SK-N-SH (cell line): ENCODE results near the gene CRISP2. TPM values are rescaled to one million over a fixed set of nuclear protein-coding genes. Genes with fewer than 3 reads are reported as not detected.

Experiments
- CTCF ChIA-PET: fragments of 300-600, 350-600 bp; formaldehyde crosslinking; extraction: SDS; loops from one replicate; lab custom pipeline; 2021; lab: Yijun Ruan, JAX
- POLR2A ChIA-PET: fragments of 350-600 bp; sonication (Branson Sonifier 250); formaldehyde crosslinking; extraction: SDS; loops from one replicate; lab custom pipeline; 2020; ENCODE audit warnings: antibody characterized with exemption, inconsistent platforms; lab: Yijun Ruan, JAX
- DNase-seq: peaks from one replicate; pipeline ENCODE4 v3.0.0; 2012
- H2AFZ ChIP-seq: fragments of 200-600 bp; sonication (generic); 2 replicates; pipeline ENCODE4 v1.8.1; 2016; ENCODE audit warnings: antibody characterized with exemption, mild to moderate bottlenecking, low read depth
- H3F3A ChIP-seq: fragments of 200-600 bp; sonication (generic); replicated peaks from 2 replicates; pipeline ENCODE3; 2016; ENCODE audit warnings: antibody characterized with exemption, mild to moderate bottlenecking; ENCODE audit not compliant: insufficient read depth
- H3K27ac ChIP-seq, 2 experiments: fragments of 200-500 bp in 1 of 2; fragments of 200-600 bp in 1 of 2; sonication (Bioruptor generic) in 1 of 2; sonication (generic), shearing (Covaris generic) in 1 of 2; 2 replicates each; pipeline versions ENCODE4 v1.5.1 to v1.6.1; 2014 to 2016; ENCODE audit warnings: low read depth in 2 of 2, inconsistent platforms in 1 of 2, low read length in 1 of 2, mild to moderate bottlenecking in 1 of 2, mixed read lengths in 1 of 2
- H3K27me3 ChIP-seq: fragments of 200-600 bp; sonication (generic), shearing (Covaris generic); 2 replicates; pipeline ENCODE4 v1.6.1; 2016; ENCODE audit warnings: mixed run types; ENCODE audit not compliant: insufficient read depth
- H3K36me3 ChIP-seq, 2 experiments: fragments of 200-500 bp in 1 of 2; fragments of 200-600 bp in 1 of 2; sonication (Bioruptor generic) in 1 of 2; sonication (generic) in 1 of 2; replicated peaks in 1 of 2; 2 replicates each; pipeline versions ENCODE3 to v1.5.1; 2014 to 2016; ENCODE audit warnings: low read length in 1 of 2, mild to moderate bottlenecking in 1 of 2; ENCODE audit not compliant: insufficient read depth in 2 of 2, control insufficient read depth in 1 of 2
- H3K4me1 ChIP-seq, 2 experiments: fragments of 200-500 bp in 1 of 2; fragments of 200-600 bp in 1 of 2; sonication (Bioruptor generic) in 1 of 2; sonication (generic), shearing (Covaris generic) in 1 of 2; 2 replicates each; pipeline versions ENCODE4 v1.5.1 to v1.6.1; 2014 to 2016; ENCODE audit warnings: low read depth in 1 of 2, low read length in 1 of 2, mixed run types in 1 of 2; ENCODE audit not compliant: insufficient read depth in 2 of 2, control insufficient read depth in 1 of 2
- H3K4me2 ChIP-seq: fragments of 200-600 bp; sonication (generic), shearing (Covaris generic); 2 replicates; pipeline ENCODE4 v1.6.1; 2017; ENCODE audit warnings: mixed run types
- H3K4me3 ChIP-seq, 2 experiments: fragments of 200-500 bp in 1 of 2; fragments of 200-600 bp in 1 of 2; sonication (Bioruptor generic) in 1 of 2; sonication (generic), shearing (Covaris generic) in 1 of 2; 2 replicates each; pipeline versions ENCODE4 v1.5.1 to v1.8.1; 2014 to 2016; ENCODE audit warnings: low read depth in 2 of 2, inconsistent platforms in 1 of 2, low read length in 1 of 2, mild to moderate bottlenecking in 1 of 2, mixed read lengths in 1 of 2, moderate library complexity in 1 of 2
- H3K79me2 ChIP-seq: fragments of 200-600 bp; sonication (generic); 2 replicates; pipeline ENCODE4 v1.8.1; 2017; ENCODE audit warnings: mild to moderate bottlenecking; ENCODE audit not compliant: insufficient read depth
- H3K9ac ChIP-seq: fragments of 200-600 bp; sonication (generic); 2 replicates; pipeline ENCODE4 v1.6.1; 2017; ENCODE audit warnings: mixed run types
- H3K9me2 ChIP-seq: fragments of 200-600 bp; sonication (generic); 2 replicates; pipeline ENCODE4 v1.6.1; 2017; ENCODE audit warnings: mixed run types
- H3K9me3 ChIP-seq: fragments of 200-600 bp; sonication (generic); 2 replicates; pipeline ENCODE4 v1.6.1; 2017; ENCODE audit warnings: mixed run types, mild to moderate bottlenecking, moderate library complexity
- H4K20me1 ChIP-seq: fragments of 200-600 bp; sonication (generic); 2 replicates; pipeline ENCODE4 v1.6.1; 2017; ENCODE audit warnings: mild to moderate bottlenecking, mixed run types; ENCODE audit not compliant: insufficient read depth
- EP300 ChIP-seq, 2 experiments: IDR thresholded peaks; 2 replicates each; pipeline versions ENCODE4 v1.4.0 to v1.6.1; 2012; ENCODE audit warnings: borderline replicate concordance in 1 of 2, low read depth in 1 of 2, low read length in 1 of 2
- FOXJ3 ChIP-seq: sonication (generic); formaldehyde crosslinking; IDR thresholded peaks from 2 replicates; pipeline ENCODE4 v1.5.1; 2020; ENCODE audit warnings: mild to moderate bottlenecking, missing genetic modification reagents
- FOXM1 ChIP-seq: IDR thresholded peaks from 2 replicates; pipeline ENCODE4 v1.4.0; 2012; ENCODE audit warnings: low read depth, mild to moderate bottlenecking
- GABPA ChIP-seq: IDR thresholded peaks from 2 replicates; pipeline ENCODE4 v1.4.0; 2012; ENCODE audit warnings: low read depth, mild to moderate bottlenecking
- JUND ChIP-seq: IDR thresholded peaks from 2 replicates; pipeline ENCODE4 v1.4.0; 2012
- MEF2A ChIP-seq: IDR thresholded peaks from 2 replicates; pipeline ENCODE4 v1.4.0; 2012; ENCODE audit warnings: low read depth, borderline replicate concordance
- NFIC ChIP-seq: IDR thresholded peaks from 2 replicates; pipeline ENCODE4 v1.4.0; 2012; ENCODE audit warnings: borderline replicate concordance
- RFX5 ChIP-seq: IDR thresholded peaks from 2 replicates; pipeline ENCODE4 v1.6.1; 2012; ENCODE audit warnings: mild to moderate bottlenecking, improper control_type of control experiment, low read length
- SIN3A ChIP-seq: IDR thresholded peaks from 2 replicates; pipeline ENCODE4 v1.6.1; 2012; ENCODE audit warnings: low read depth, mild to moderate bottlenecking, low read length, moderate library complexity, borderline replicate concordance
- SMC3 ChIP-seq: IDR thresholded peaks from 2 replicates; pipeline ENCODE4 v1.6.1; 2012; ENCODE audit warnings: low read depth, low read length, improper control_type of control experiment
- TAF1 ChIP-seq: IDR thresholded peaks from 2 replicates; pipeline ENCODE4 v1.6.1; 2012; ENCODE audit warnings: low read depth, mild to moderate bottlenecking, low read length, moderate library complexity, borderline replicate concordance
- TEAD4 ChIP-seq: IDR thresholded peaks from 2 replicates; pipeline ENCODE4 v1.4.0; 2012; ENCODE audit warnings: mild to moderate bottlenecking, borderline replicate concordance; ENCODE audit not compliant: insufficient read depth
- YY1 ChIP-seq: IDR thresholded peaks from 2 replicates; pipeline ENCODE4 v1.4.0; 2012; ENCODE audit warnings: low read depth, mild to moderate bottlenecking
- WGBS: methylation state at CpG from one replicate; pipeline ENCODE4 v1.1.6; 2017; ENCODE audit warnings: low lambda C conversion rate; 5-methylcytosine and 5-hydroxymethylcytosine counted together
- polyA plus RNA-seq, 3 experiments: library from polyadenylated mRNA; depleted of rRNA; stranded (reverse); fragments of >200 nt; gene quantifications; 2 replicates each; pipeline ENCODE4 v1.2.3, GENCODE V29; 2012
- TF ChIP-seq, protein P1 (sequence below): fragments of 150-350 bp; IDR thresholded peaks from 2 replicates; pipeline ENCODE4 v1.6.1; 2016; ENCODE audit warnings: mild to moderate bottlenecking, low read depth, low read length
- TF ChIP-seq, protein P2 (sequence below): IDR thresholded peaks from 2 replicates; pipeline ENCODE4 v1.6.1; 2012; ENCODE audit warnings: mild to moderate bottlenecking, low read depth, low read length, moderate library complexity
- TF ChIP-seq, protein P3 (sequence below): IDR thresholded peaks from 2 replicates; pipeline ENCODE4 v1.4.0; 2012; ENCODE audit warnings: low read depth, borderline replicate concordance
- TF ChIP-seq, protein P4 (sequence below): fragments of 150-350 bp; IDR thresholded peaks from 2 replicates; pipeline ENCODE4 v1.6.1; 2017; ENCODE audit warnings: antibody characterized with exemption, low read length, low read depth, borderline replicate concordance

CRISP2 gene
- polyA plus RNA-seq, 1 of the 3 experiments (the other 2 are of a cell fraction): not detected

DNA sequence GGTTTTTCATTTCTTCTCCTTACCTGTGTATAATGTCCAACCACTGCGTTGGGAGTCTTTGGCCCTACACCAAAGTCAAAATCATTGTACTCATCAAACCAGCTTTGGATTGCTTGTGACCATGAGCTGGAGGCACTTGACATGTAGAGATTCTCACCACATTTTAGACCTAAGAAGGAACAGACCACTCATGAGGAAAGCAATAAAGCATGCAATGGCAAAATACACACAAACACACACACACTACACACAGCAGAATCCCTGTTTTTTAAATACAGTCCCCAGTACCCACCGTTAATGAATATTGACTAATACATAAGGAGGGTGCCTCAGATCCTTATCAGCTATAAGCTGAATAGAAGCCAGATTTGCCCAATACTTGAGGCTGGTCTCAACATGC, 20.3 kb upstream of the CRISP2 start:
- WGBS: 7% methylated on average over 2 of the region's 2 CpGs
- no peaks in the 10 kb centered on the region for H4K20me1 ChIP-seq
- CTCF ChIA-PET: interaction anchor here (1.8 kb wide), 1 partner anchor 13 kb away, joined by 6 read pairs; no protein-coding TSS in a partner anchor
- no peaks in the 10 kb centered on the region for H3F3A ChIP-seq
- H3K4me3 ChIP-seq: no peak overlapping the region
- H3K9ac ChIP-seq: no peak overlapping the region
- DNase-seq: no peak
- no peaks in the 10 kb centered on the region for H3K9me3 ChIP-seq
- no peaks in the 10 kb centered on the region for H3K9me2 ChIP-seq
- POLR2A ChIA-PET: no interaction called here
- no peaks in the 10 kb centered on the region for H3K36me3 ChIP-seq
- H3K4me2 ChIP-seq: no peak overlapping the region
- peaks cover 6% of the 10 kb centered on the region; the same call in 1 of the 2 replicates for H3K27me3 ChIP-seq
- H3K79me2 ChIP-seq: no peaks in the 10 kb centered on the region
- TF ChIP-seq GABPA: no peak
- no peak for TF ChIP-seq FOXM1
- TF ChIP-seq SIN3A: no peak
- TF ChIP-seq TEAD4: no peak
- TF ChIP-seq SMC3: no peak
- TF ChIP-seq, protein P1, sequence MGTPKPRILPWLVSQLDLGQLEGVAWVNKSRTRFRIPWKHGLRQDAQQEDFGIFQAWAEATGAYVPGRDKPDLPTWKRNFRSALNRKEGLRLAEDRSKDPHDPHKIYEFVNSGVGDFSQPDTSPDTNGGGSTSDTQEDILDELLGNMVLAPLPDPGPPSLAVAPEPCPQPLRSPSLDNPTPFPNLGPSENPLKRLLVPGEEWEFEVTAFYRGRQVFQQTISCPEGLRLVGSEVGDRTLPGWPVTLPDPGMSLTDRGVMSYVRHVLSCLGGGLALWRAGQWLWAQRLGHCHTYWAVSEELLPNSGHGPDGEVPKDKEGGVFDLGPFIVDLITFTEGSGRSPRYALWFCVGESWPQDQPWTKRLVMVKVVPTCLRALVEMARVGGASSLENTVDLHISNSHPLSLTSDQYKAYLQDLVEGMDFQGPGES: no peak
- no peak for TF ChIP-seq TAF1
- TF ChIP-seq JUND: no peak
- no peak for TF ChIP-seq NFIC
- no peak for TF ChIP-seq MEF2A
- TF ChIP-seq EP300 (IDR thresholded peaks at IDR 0.05; ENCODE audit: borderline replicate concordance in 1 of 2, low read depth in 1 of 2, low read length in 1 of 2): no peak
- TF ChIP-seq FOXJ3: no peak
- TF ChIP-seq, protein P2, sequence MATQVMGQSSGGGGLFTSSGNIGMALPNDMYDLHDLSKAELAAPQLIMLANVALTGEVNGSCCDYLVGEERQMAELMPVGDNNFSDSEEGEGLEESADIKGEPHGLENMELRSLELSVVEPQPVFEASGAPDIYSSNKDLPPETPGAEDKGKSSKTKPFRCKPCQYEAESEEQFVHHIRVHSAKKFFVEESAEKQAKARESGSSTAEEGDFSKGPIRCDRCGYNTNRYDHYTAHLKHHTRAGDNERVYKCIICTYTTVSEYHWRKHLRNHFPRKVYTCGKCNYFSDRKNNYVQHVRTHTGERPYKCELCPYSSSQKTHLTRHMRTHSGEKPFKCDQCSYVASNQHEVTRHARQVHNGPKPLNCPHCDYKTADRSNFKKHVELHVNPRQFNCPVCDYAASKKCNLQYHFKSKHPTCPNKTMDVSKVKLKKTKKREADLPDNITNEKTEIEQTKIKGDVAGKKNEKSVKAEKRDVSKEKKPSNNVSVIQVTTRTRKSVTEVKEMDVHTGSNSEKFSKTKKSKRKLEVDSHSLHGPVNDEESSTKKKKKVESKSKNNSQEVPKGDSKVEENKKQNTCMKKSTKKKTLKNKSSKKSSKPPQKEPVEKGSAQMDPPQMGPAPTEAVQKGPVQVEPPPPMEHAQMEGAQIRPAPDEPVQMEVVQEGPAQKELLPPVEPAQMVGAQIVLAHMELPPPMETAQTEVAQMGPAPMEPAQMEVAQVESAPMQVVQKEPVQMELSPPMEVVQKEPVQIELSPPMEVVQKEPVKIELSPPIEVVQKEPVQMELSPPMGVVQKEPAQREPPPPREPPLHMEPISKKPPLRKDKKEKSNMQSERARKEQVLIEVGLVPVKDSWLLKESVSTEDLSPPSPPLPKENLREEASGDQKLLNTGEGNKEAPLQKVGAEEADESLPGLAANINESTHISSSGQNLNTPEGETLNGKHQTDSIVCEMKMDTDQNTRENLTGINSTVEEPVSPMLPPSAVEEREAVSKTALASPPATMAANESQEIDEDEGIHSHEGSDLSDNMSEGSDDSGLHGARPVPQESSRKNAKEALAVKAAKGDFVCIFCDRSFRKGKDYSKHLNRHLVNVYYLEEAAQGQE: no peak
- TF ChIP-seq, protein P3, sequence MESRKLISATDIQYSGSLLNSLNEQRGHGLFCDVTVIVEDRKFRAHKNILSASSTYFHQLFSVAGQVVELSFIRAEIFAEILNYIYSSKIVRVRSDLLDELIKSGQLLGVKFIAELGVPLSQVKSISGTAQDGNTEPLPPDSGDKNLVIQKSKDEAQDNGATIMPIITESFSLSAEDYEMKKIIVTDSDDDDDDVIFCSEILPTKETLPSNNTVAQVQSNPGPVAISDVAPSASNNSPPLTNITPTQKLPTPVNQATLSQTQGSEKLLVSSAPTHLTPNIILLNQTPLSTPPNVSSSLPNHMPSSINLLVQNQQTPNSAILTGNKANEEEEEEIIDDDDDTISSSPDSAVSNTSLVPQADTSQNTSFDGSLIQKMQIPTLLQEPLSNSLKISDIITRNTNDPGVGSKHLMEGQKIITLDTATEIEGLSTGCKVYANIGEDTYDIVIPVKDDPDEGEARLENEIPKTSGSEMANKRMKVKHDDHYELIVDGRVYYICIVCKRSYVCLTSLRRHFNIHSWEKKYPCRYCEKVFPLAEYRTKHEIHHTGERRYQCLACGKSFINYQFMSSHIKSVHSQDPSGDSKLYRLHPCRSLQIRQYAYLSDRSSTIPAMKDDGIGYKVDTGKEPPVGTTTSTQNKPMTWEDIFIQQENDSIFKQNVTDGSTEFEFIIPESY: no peak
- no peak for TF ChIP-seq RFX5
- no peak for TF ChIP-seq YY1
- TF ChIP-seq, protein P4, sequence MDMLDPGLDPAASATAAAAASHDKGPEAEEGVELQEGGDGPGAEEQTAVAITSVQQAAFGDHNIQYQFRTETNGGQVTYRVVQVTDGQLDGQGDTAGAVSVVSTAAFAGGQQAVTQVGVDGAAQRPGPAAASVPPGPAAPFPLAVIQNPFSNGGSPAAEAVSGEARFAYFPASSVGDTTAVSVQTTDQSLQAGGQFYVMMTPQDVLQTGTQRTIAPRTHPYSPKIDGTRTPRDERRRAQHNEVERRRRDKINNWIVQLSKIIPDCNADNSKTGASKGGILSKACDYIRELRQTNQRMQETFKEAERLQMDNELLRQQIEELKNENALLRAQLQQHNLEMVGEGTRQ: no peak
- TF ChIP-seq, all 33 proteins: peak for 0
- no peak overlapping the region for H2AFZ ChIP-seq
- no peaks in the 10 kb centered on the region for H3K4me1 ChIP-seq
- no peak overlapping the region for H3K27ac ChIP-seq
